HUES64 (cell line): ENCODE results near the gene SLC43A2.

Experiments used
- H3K27ac ChIP-seq: 2 replicates; pipeline ENCODE4 v1.7.0; 2013; ENCODE audit warnings: low read depth, low read length, inconsistent platforms
- H3K27me3 ChIP-seq: 2 replicates; pipeline ENCODE4 v1.6.1; 2013; ENCODE audit warnings: mild to moderate bottlenecking, low read length; ENCODE audit not compliant: insufficient read depth
- H3K36me3 ChIP-seq: 2 replicates; pipeline ENCODE4 v1.6.1; 2013; ENCODE audit warnings: mild to moderate bottlenecking, low read length; ENCODE audit not compliant: insufficient read depth
- H3K4me1 ChIP-seq: 2 replicates; pipeline ENCODE4 v1.6.1; 2013; ENCODE audit warnings: mild to moderate bottlenecking, low read length, moderate library complexity; ENCODE audit not compliant: insufficient read depth
- H3K4me3 ChIP-seq: 2 replicates; pipeline ENCODE4 v1.5.1; 2013; ENCODE audit warnings: mild to moderate bottlenecking, low read length, moderate library complexity
- H3K9ac ChIP-seq: 2 replicates; pipeline ENCODE4 v1.6.1; 2013; ENCODE audit warnings: mild to moderate bottlenecking, low read depth, low read length
- H3K9me3 ChIP-seq: 2 replicates; pipeline ENCODE4 v1.6.1; 2013; ENCODE audit warnings: low read depth, low read length; ENCODE audit not compliant: insufficient read depth
- WGBS: fragments of 150-250, 120-280 bp; methylation state at CpG from one replicate; pipeline ENCODE4 v1.1.7; 2013; ENCODE audit warnings: missing lambda C conversion rate; 5-methylcytosine and 5-hydroxymethylcytosine counted together

SLC43A2 gene

GRCh38 chr17:1521086-1521640 lies 107.5 kb downstream of the SLC43A2 start:
- Histone ChIP-seq H3K27ac (no peak overlapping the region), H3K9ac (no peak overlapping the region), H3K9me3 (no peaks in the 10 kb centered on the region), H3K4me1 (no peaks in the 10 kb centered on the region), H3K4me3 (no peak overlapping the region), H3K36me3 (peaks cover 31% of the 10 kb centered on the region), H3K27me3 (no peaks in the 10 kb centered on the region)
- WGBS: 92% methylated on average over 10 of the region's 10 CpGs

- Histone ChIP-seq H3K9me3 (no peaks in the 10 kb centered on the region), H3K9ac (no peak overlapping the region)
- 90% methylated on average over 7 of the region's 7 CpGs for WGBS
Measured at GRCh38 chr17:1519678-1520077, 109.0 kb downstream of the SLC43A2 start.

More at GRCh38 chr17:1519678-1520077, 109.0 kb downstream of the SLC43A2 start:
- no peaks in the 10 kb centered on the region for H3K27me3 ChIP-seq
- H3K36me3 ChIP-seq: peaks cover 25% of the 10 kb centered on the region
- peaks cover 7% of the 10 kb centered on the region; the same call in 1 of the 2 replicates for H3K4me1 ChIP-seq
- H3K27ac ChIP-seq: no peak overlapping the region
- no peak overlapping the region for H3K4me3 ChIP-seq
